Measurements from ENCODE around the gene NTF3. TPM values are rescaled to one million over a fixed set of nuclear protein-coding genes. Genes with fewer than 3 reads are reported as not detected.

The NTF3 gene
- polyA plus RNA-seq, 3 donors = not detected

GRCh38 chr12:5478081-5478706 is 46.3 kb downstream of the NTF3 start:
- H3K27me3 Mint-ChIP-seq (ENCODE audit: low read depth in 3 of 3) = peaks cover 0 to 11% (median 8%) of the 10 kb centered on the region in 3 donors
- H3K36me3 Mint-ChIP-seq = no peaks in the 10 kb centered on the region
- H3K9ac ChIP-seq (ENCODE audit: insufficient read depth, low read length, poor library complexity, severe bottlenecking) = no peak overlapping the region
- H3K4me1 ChIP-seq (ENCODE audit: control insufficient read depth in 1 of 2, insufficient read depth in 2 of 2, low read length in 2 of 2) = no peaks in the 10 kb centered on the region
- TF ChIP-seq, protein P1, sequence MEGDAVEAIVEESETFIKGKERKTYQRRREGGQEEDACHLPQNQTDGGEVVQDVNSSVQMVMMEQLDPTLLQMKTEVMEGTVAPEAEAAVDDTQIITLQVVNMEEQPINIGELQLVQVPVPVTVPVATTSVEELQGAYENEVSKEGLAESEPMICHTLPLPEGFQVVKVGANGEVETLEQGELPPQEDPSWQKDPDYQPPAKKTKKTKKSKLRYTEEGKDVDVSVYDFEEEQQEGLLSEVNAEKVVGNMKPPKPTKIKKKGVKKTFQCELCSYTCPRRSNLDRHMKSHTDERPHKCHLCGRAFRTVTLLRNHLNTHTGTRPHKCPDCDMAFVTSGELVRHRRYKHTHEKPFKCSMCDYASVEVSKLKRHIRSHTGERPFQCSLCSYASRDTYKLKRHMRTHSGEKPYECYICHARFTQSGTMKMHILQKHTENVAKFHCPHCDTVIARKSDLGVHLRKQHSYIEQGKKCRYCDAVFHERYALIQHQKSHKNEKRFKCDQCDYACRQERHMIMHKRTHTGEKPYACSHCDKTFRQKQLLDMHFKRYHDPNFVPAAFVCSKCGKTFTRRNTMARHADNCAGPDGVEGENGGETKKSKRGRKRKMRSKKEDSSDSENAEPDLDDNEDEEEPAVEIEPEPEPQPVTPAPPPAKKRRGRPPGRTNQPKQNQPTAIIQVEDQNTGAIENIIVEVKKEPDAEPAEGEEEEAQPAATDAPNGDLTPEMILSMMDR (IDR thresholded peaks at IDR 0.05) = no peak
- H3K4me2 ChIP-seq (replicated peaks; ENCODE audit: extremely low read depth, low read length, poor library complexity, severe bottlenecking) = no peak overlapping the region
- no peaks in the 10 kb centered on the region for H3K27me3 ChIP-seq (ENCODE audit: control insufficient read depth in 2 of 2, insufficient read depth in 2 of 2, low read length in 2 of 2)
- H2AFZ ChIP-seq (ENCODE audit: insufficient read depth, low read depth, low read length, poor library complexity, severe bottlenecking) = no peak overlapping the region
- H3K4me3 Mint-ChIP-seq = no peak overlapping the region
- WGBS (ENCODE audit: insufficient coverage) = 84% methylated on average over 8 of the region's 8 CpGs
- no peaks in the 10 kb centered on the region for H3K79me2 ChIP-seq (ENCODE audit: insufficient read depth, low read length)
- DNase-seq = no peak
- intact Hi-C loops (cut with micrococcal nuclease) = no loop called here
- no peaks in the 10 kb centered on the region for H3K9me3 ChIP-seq (replicated peaks in 1 of 2; ENCODE audit: control insufficient read depth in 1 of 2, insufficient read depth in 1 of 2, low read length in 2 of 2)
- H3K4me3 ChIP-seq (replicated peaks in 1 of 3; ENCODE audit: low read depth in 2 of 3, low read length in 3 of 3) = no peak overlapping the region
- no peak overlapping the region for H3K27ac Mint-ChIP-seq
- H4K20me1 ChIP-seq (ENCODE audit: insufficient read depth, low read length) = no peaks in the 10 kb centered on the region
- no peak overlapping the region for H3K27ac ChIP-seq (ENCODE audit: low read depth in 1 of 2, low read length in 2 of 2)
- peaks cover 0 to 4% (median 0%) of the 10 kb centered on the region in 7 donors for H3K9me3 Mint-ChIP-seq
- H3K4me1 Mint-ChIP-seq = no peaks in the 10 kb centered on the region
- no peaks in the 10 kb centered on the region for H3K36me3 ChIP-seq (replicated peaks in 1 of 2; ENCODE audit: control insufficient read depth in 1 of 2, insufficient read depth in 2 of 2, low read length in 2 of 2)

- TF ChIP-seq, protein P1 (IDR thresholded peaks at IDR 0.05) = no peak
- Histone ChIP-seq H3K9me3 (replicated peaks in 1 of 2; ENCODE audit: control insufficient read depth in 1 of 2, insufficient read depth in 1 of 2, low read length in 2 of 2) (no peaks in the 10 kb centered on the region), H3K27me3 (ENCODE audit: control insufficient read depth in 2 of 2, insufficient read depth in 2 of 2, low read length in 2 of 2) (no peaks in the 10 kb centered on the region), H3K79me2 (ENCODE audit: insufficient read depth, low read length) (no peaks in the 10 kb centered on the region), H4K20me1 (ENCODE audit: insufficient read depth, low read length) (no peaks in the 10 kb centered on the region), H3K27ac (ENCODE audit: low read depth in 1 of 2, low read length in 2 of 2) (no peak overlapping the region), H3K4me1 (ENCODE audit: control insufficient read depth in 1 of 2, insufficient read depth in 2 of 2, low read length in 2 of 2) (no peaks in the 10 kb centered on the region), H2AFZ (ENCODE audit: insufficient read depth, low read depth, low read length, poor library complexity, severe bottlenecking) (no peak overlapping the region), H3K4me2 (replicated peaks; ENCODE audit: extremely low read depth, low read length, poor library complexity, severe bottlenecking) (no peak overlapping the region), H3K9ac (ENCODE audit: insufficient read depth, low read length, poor library complexity, severe bottlenecking) (no peak overlapping the region), H3K4me3 (replicated peaks in 1 of 3; ENCODE audit: low read depth in 2 of 3, low read length in 3 of 3) (no peak overlapping the region), H3K36me3 (replicated peaks in 1 of 2; ENCODE audit: control insufficient read depth in 1 of 2, insufficient read depth in 2 of 2, low read length in 2 of 2) (no peaks in the 10 kb centered on the region)
- peaks cover 0 to under 1% (median 0%) of the 10 kb centered on the region in 7 donors for H3K9me3 Mint-ChIP-seq
- intact Hi-C loops (cut with micrococcal nuclease) = no loop called here
- H3K4me3 Mint-ChIP-seq = no peak overlapping the region
- no peaks in the 10 kb centered on the region for H3K4me1 Mint-ChIP-seq
- H3K36me3 Mint-ChIP-seq = no peaks in the 10 kb centered on the region
- DNase-seq = no peak
- H3K27ac Mint-ChIP-seq = no peak overlapping the region
- WGBS (ENCODE audit: insufficient coverage) = no CpG with 5 or more reads among the region's 3 CpGs
- H3K27me3 Mint-ChIP-seq (ENCODE audit: low read depth in 3 of 3) = peaks cover 0 to 7% (median 4%) of the 10 kb centered on the region in 3 donors
These were observed 47.9 kb downstream of the NTF3 start for GRCh38 chr12:5479761-5480160.

Data from CD14-positive monocyte (primary cell).